Activated T-cell treated with anti-CD3 and anti-CD28 coated beads for 48 hours (primary cell): ENCODE measurements around the gene DENND5B.

Source experiments
- DNase-seq: peaks from one replicate; pipeline ENCODE4 v3.0.0-alpha.2; 2020; ENCODE audit warnings: low read depth

DENND5B gene

GRCh38 chr12:31471823-31472222 is 119.1 kb downstream of the DENND5B start:
- DNase-seq, result no peak

- DNase-seq, result no peak
Observed at GRCh38 chr12:31471051-31471450, 119.9 kb downstream of the DENND5B start.

- DNase-seq, result no peak
Observed at GRCh38 chr12:31470459-31470858, 120.5 kb downstream of the DENND5B start.

- DNase-seq, result no peak
Observed at GRCh38 chr12:31466768-31467167, 124.2 kb downstream of the DENND5B start.

GRCh38 chr12:31465002-31465401 is 125.9 kb downstream of the DENND5B start:
- no peak for DNase-seq

- DNase-seq, result no peak
Observed at GRCh38 chr12:31460024-31460423, 130.9 kb downstream of the DENND5B start.

GRCh38 chr12:31456562-31456961 is 134.4 kb downstream of the DENND5B start:
- DNase-seq, result no peak

GRCh38 chr12:31444736-31445135 is 146.2 kb downstream of the DENND5B start:
- DNase-seq, result no peak

GRCh38 chr12:31440586-31440985 is 150.3 kb downstream of the DENND5B start:
- DNase-seq, result no peak

GRCh38 chr12:31440134-31440533 is 150.8 kb downstream of the DENND5B start:
- no peak for DNase-seq

GRCh38 chr12:31431721-31432240 is 159.2 kb downstream of the DENND5B start:
- no peak for DNase-seq

- DNase-seq, result no peak
Observed at GRCh38 chr12:31423405-31423804, 167.5 kb downstream of the DENND5B start.

- DNase-seq, result no peak
Observed at GRCh38 chr12:31412292-31412801, 178.6 kb downstream of the DENND5B start.

- DNase-seq, result no peak
Observed at GRCh38 chr12:31408763-31409162, 182.2 kb downstream of the DENND5B start.

GRCh38 chr12:31407562-31407961 is 183.4 kb downstream of the DENND5B start:
- DNase-seq, result no peak

- no peak for DNase-seq
Observed at GRCh38 chr12:31406345-31406744, 184.6 kb downstream of the DENND5B start.

- no peak for DNase-seq
Observed at GRCh38 chr12:31405021-31405420, 185.9 kb downstream of the DENND5B start.

GRCh38 chr12:31403099-31403607 is 187.8 kb downstream of the DENND5B start:
- DNase-seq, result peak; percentile 14

- DNase-seq, result no peak
Observed at GRCh38 chr12:31393004-31393550, 197.9 kb downstream of the DENND5B start.

- no peak for DNase-seq
Observed at GRCh38 chr12:31390991-31391390, 199.9 kb downstream of the DENND5B start.

- no peak for DNase-seq
Observed at GRCh38 chr12:31388713-31389112, 202.2 kb downstream of the DENND5B start.

GRCh38 chr12:31387466-31387865 is 203.5 kb downstream of the DENND5B start:
- DNase-seq, result no peak

GRCh38 chr12:31387011-31387410 is 203.9 kb downstream of the DENND5B start:
- no peak for DNase-seq

- no peak for DNase-seq
Observed at GRCh38 chr12:31386364-31386777, 204.6 kb downstream of the DENND5B start.
